GM18511 (cell line): Measurements from ENCODE around the gene RAD9A.

ENCODE experiments used
- ATAC-seq: cut with Tn5 transposase; IDR thresholded peaks from one replicate; pipeline ENCODE4 v1.9.1; 2021; ENCODE audit warnings: mild to moderate bottlenecking, moderate library complexity; ENCODE audit not compliant: unreplicated experiment

The RAD9A gene

DNA sequence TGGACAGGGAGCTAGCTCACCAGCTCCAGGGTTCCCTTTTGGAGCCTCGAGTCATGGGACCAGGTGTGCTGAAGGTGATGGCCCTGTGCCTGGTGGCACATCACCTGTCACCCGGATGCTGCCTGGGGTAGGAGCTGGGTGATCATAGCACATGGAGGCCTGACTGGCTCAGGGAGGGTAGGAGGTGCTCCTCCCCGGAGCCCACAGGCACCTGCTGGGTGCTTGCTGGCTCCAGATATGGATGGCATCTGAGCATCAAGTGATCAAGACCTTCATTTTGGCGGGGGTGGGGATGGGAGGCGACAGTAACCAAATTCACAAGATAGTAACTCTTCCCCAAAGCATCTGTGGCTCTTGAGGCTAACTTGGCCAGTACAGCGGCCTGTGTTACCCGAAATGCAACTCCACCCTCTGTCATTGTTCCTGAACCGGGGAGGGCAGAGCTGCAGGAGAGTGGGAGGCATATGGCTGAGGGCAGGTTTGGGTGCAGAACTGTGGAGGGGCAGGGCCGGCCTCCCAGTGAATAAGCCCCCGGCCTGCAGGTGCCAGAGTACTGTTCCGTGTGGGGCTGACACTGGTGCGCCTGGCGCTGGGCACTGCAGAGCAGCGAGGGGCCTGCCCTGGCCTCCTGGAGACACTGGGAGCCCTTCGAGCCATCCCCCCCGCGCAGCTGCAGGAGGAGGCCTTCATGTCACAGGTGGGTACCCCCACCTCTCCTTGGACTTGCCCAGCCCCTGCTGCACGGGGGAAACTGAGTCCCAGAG lies 16.8 kb downstream of the RAD9A start:
- ATAC-seq, result no peak

- peak; percentile 53 for ATAC-seq
Measured at GRCh38 chr11:67409261-67409666, 17.5 kb downstream of the RAD9A start.

- no peak for ATAC-seq
Measured at GRCh38 chr11:67409781-67410368, 18.1 kb downstream of the RAD9A start.

- ATAC-seq, result no peak
Measured at GRCh38 chr11:67410369-67410831, 18.6 kb downstream of the RAD9A start.

DNA sequence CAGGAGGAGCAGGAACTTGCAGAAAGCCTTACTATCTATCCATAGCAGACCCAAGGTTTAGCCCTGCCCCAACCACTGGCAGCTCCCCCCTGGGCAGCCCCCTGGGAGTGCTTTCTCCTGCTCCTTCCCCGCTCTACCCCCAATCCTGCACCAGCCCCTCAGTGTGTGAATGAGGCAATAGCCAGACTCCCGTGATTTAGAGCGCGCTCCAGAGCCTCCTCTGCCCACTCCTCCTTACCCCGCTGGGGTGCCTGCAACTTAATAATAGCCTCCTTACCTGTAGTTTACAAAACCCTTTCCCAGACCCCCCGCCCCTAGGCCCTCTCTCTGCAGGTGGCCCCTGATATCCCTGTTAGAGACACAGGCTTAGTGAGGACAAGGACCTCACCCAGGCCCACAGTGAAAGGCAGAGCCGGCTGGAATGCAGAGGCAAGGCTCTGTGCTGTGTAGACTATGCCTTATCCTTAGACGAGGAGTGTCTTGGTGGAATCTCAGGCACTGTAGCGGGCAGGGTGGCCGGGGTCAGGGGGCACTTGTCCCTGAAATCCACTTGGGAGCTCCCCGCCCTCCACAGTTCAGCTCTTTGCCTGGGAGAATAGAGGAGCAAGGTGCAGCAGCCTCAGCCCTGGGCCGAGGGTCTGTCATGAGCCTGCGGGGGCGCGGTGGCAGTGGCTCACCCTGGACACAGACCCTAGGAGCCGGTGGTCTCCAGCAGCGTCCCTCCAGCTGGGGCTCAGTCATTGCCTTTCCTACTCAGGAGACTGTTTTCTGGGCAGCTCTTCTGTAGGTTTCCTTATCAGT lies 19.4 kb downstream of the RAD9A start:
- ATAC-seq, result no peak

DNA sequence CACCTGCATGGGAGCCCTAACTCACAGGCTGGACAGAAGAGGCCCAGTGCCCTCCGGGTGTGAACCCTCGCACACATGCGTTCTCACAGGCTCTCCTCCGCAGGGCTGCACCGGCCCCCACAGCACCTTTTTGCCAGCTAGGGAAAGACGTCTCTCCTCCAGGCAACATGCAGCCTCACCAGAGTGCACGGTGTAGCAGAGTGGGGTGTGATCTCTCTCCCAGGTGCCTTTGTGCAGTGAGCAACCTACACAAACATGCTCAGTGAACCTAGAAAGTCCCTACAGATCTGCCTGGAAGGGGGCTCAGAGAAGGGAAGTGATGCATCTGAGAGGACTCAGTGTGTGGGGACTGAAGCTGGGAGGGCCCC lies 20.0 kb downstream of the RAD9A start:
- ATAC-seq, result no peak

DNA sequence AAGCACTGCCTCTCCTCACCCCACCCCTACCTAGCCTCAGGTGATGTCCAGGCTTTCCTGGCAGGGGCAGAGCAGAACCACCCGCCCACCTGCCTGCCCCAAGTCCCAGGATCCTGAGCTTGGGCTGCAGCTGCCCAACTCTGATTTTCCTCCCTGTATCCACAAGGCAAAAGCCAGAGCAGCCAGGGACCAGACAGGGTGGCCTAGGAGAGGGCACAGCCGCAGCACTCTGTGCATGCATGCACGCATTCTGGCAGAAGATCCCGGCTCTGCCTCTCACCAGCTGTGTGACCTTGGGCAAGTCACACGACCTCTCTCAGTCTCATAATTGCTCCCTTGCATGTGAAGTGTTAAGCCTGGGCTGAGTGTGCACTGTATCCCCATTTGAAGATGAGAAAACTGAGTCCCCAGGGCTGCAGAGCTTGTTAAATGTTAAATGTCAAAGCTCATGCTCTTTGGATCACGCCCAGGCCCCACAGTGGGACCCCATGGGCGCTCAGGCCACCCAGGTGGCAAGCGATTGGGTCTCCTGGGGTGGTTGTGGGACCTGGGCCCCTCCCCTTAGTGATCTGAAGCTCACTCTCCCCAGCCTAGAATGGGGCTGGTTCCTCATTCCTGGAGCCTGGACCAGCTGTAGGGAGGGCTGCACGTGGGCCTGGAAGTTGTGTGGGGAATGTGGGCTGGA lies 20.9 kb downstream of the RAD9A start:
- ATAC-seq, result no peak

DNA sequence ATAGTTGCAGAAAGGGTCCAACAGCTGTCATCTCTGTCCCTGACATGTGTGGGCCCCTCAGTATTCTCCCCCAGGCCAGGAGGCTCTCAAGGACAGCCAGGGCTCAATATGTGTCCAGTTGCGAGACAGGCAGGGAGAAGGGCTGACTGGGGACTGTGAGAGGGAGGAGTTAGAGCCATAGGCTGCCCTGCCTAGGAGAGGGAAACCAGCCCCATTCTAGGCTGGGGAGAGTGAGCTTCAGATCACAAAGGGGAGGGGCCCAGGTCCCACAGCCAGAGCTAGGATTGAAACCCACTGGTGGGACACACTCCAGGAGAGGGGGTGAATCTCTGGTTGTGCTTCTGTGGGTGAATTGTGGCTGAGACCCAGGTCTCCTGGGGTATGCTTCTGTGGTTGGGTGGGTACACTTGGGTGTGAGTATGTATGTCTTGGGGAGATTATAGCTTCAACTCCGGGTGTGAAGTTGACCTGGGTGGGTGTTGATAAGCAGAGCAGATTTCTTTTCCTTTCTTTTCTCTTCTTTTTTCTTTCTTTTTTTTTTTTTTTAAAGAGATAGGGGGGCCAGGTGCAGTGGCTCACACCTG lies 21.6 kb downstream of the RAD9A start:
- no peak for ATAC-seq

GRCh38 chr11:67415501-67416304 lies 23.9 kb downstream of the RAD9A start, which contains the start of gene CARNS1:
TSS of gene CARNS1 (plus strand) at chr11:67415678. CDS start at chr11:67416200, 522 bp downstream.
- ATAC-seq, result no peak

DNA sequence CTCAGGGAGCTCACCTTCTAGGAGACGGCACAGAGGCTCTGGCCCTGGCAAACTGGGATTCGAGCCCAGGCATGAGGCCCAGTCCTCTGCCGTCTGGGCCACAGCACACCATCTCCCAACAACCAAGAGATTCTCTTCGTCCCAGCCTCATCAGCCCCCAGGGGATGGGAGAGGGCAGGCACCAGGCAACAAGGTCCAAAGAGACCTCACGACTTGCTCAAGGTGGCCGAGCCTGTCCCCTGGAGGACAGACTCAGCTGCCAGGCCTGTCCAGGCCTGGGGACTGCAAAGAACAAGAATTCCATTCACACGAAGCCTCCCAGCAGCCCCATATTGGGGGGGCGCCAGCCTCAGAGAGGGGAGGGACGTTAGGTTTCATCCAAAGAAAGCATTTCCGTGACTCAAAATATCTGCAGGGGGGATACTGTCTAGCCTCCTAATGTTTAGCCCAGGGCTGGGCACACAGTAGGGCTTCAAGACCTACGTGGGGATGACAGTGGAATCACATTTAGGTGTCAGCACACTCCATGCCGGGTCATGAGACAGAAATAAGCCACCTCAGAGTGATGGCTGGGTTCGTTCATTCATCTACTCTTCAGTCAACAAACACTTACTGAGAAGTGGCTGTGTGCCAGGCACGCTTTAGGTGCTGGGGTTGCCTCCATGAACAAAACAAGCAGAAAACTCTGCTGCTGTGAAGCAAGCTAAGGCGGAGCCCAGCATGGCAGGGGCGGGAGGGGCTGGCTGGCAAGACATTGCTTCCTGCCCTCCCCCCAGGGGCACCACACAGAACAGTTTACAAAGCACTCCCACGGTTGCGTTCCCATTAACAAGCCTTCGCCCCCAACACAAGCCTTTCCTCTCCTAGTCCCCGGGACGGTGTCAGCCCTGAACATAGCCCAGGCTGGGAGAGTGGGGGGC lies 24.9 kb downstream of the RAD9A start:
- no peak for ATAC-seq

- no peak for ATAC-seq
Measured at GRCh38 chr11:67417425-67417824, 25.6 kb downstream of the RAD9A start.

DNA sequence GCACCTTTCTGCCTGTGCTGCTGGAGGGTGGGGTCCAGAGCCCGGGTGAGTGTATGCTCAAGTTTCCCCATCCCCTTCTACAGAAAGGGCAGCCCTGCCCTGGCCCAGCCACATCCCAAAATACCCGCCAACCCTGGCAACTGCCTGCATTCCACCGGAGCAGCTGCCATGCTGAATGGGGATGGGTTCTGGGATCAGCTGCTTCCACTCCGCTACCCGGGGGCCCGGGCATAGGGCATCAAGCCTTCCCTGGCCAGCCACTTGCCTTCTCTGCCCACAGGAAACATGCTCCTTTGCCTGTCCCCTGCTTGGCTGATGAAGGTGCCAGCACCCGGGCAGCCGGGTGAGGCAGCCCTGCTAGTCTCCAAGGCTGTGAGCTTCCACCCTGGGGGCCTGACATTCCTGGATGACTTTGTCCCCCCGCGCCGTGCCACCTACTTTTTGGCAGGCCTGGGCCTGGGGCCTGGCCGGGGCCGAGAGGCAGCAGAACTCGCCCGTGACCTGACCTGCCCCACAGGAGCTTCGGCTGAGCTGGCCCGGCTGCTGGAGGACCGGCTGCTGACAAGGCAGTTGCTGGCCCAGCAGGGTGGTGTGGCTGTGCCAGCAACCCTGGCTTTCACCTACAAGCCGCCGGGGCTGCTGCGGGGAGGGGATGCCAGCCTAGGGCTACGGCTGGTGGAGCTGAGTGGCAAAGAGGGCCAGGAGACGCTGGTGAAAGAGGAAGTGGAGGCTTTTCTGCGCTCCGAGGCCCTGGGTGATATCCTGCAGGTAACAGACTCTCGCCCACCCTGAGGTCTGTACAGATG lies 26.9 kb downstream of the RAD9A start:
- no peak for ATAC-seq

DNA sequence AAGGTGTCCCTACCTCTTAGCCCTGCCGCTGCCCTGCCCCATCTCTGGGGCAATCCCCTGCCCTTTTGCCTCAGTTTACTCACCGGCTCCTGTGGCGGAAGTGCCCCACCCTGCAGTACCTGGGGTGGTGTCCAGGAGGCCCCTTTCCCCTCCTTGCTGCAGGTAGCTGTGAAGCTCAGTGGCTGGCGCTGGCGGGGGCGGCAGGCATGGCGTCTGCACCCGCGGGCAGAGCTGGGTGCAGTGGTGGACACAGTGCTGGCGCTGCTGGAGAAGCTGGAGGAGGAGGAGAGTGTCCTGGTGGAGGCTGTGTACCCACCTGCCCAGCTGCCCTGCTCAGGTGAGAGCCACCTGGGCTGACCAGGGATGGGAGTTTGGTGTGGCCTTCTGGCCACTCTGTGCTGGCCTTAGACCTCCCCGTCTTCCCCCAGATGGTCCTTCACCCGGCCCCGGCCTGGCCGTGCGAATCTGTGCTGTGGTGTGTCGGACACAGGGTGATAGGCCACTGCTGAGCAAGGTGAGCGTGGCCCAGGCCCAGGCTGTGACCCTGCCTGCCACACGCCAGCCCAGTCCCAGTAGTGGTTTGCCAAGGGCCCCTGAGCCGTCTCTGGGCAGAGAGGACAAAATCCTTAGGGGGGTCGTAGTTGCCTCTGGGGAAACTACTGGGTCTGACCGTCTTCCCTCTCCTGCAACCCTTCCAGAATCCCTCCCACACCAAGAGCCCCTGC lies 27.7 kb downstream of the RAD9A start:
- ATAC-seq, result no peak

GRCh38 chr11:67420147-67420645 lies 28.4 kb downstream of the RAD9A start:
- ATAC-seq, result no peak

GRCh38 chr11:67420646-67421429 lies 29.1 kb downstream of the RAD9A start:
- peak; percentile 92 for ATAC-seq

DNA sequence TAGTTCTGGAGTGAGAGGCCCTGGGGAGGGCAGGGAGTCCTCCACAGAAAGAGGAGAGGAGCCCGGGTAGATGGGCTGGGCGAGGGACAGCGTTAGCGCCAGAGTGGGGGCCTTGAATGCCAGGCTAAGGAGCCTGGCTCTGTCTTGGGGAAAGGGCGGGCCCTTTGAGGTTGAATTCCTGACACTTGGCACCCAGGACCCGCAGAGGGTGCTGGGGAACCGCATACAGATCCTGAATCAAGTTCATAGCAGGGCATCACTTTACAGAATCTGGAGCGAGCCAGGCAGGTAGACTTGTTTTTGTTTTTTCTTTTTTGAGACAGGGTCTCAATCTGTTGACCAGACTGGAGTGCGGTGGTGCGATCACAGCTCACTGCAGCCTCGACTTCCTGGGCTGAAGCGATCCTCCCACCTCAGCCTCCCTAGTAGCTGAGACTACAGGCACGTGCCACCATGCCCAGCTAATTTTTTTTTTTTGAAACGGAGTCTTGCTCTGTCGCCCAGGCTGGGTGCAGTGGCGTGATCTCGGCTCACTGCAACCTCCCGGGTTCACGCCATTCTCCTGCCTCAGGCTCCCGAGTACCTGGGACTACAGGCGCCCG lies 29.7 kb downstream of the RAD9A start:
- no peak for ATAC-seq
